ENCODE measurements around the gene C1orf21. TPM values are rescaled to one million over a fixed set of nuclear protein-coding genes. Genes with fewer than 3 reads are reported as not detected.

The C1orf21 gene
- total RNA-seq, 1 donor from 2014 or later, result 44.6 TPM

DNA sequence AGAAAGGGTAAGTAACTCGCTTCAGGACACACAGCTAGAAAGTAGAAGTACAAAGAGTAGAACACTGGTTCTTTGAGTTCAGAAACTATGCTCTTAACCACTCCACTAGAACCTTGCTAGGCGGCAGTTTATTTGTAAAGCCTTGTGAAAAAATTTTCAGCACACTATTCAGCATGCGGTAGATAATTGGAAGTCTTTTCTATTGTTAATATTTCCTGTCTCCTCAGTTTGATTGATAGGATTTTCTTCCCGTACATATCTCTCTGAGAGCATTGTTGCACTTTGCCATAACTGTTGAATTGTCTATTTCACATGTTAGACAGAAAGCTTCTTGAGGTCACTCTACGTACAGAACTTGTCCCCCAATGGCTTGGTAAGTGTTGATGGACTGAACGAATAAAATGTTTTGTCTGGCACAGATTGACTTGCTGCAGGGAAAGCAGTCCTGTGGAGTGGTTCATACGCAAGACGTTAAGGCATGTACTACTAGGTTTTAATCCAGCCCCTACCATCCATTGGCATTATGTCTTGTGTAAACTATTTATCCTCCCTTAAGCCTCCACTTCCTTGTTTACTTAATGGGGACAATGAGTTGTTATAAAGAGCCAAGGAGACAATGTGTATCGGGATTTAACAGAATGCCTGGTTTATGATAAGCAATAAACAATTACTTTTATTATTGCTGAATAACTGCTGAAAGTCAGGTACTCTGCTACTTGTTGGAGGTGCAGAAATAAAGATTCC lies 35.8 kb downstream of the C1orf21 start:
- no peak for DNase-seq (ENCODE audit: extremely low spot score, unreplicated experiment)
- Mint-ChIP-seq H3K4me3 (no peak overlapping the region), H3K27me3 (no peaks in the 10 kb centered on the region), H3K9me3 (peaks cover 5% of the 10 kb centered on the region), H3K36me3 (peaks cover 29% of the 10 kb centered on the region), H3K4me1 (ENCODE audit: unreplicated experiment) (peaks cover 47% of the 10 kb centered on the region), H3K27ac (no peak overlapping the region)
- TF ChIP-seq, protein P1, sequence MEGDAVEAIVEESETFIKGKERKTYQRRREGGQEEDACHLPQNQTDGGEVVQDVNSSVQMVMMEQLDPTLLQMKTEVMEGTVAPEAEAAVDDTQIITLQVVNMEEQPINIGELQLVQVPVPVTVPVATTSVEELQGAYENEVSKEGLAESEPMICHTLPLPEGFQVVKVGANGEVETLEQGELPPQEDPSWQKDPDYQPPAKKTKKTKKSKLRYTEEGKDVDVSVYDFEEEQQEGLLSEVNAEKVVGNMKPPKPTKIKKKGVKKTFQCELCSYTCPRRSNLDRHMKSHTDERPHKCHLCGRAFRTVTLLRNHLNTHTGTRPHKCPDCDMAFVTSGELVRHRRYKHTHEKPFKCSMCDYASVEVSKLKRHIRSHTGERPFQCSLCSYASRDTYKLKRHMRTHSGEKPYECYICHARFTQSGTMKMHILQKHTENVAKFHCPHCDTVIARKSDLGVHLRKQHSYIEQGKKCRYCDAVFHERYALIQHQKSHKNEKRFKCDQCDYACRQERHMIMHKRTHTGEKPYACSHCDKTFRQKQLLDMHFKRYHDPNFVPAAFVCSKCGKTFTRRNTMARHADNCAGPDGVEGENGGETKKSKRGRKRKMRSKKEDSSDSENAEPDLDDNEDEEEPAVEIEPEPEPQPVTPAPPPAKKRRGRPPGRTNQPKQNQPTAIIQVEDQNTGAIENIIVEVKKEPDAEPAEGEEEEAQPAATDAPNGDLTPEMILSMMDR (conservative IDR thresholded peaks at IDR 0.05), result no peak

DNA sequence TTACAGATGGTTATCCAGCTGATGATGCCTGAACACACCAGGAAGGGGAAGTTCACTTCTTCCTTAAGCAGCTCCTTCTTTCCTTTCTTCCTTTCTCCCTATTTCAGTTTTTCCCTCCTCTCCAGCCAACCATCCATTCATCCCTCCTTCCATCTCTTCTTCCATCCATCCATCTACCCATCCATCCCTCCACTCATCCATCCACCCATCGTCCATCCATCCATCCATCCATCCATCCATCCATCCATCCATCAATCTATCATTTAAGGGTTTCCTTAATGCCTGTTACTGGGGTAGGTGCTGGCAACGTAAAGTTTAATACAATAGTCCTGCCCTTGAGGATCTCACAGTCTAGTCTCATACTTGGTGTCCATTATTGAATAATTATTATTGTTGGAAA lies 36.8 kb downstream of the C1orf21 start:
- Mint-ChIP-seq H3K4me3 (no peak overlapping the region), H3K27ac (peak overlapping the region; percentile 30), H3K27me3 (no peaks in the 10 kb centered on the region), H3K9me3 (peaks cover 5% of the 10 kb centered on the region), H3K36me3 (peaks cover 25% of the 10 kb centered on the region), H3K4me1 (ENCODE audit: unreplicated experiment) (peaks cover 47% of the 10 kb centered on the region)
- TF ChIP-seq, protein P1 (conservative IDR thresholded peaks at IDR 0.05), result no peak
- no peak for DNase-seq (ENCODE audit: extremely low spot score, unreplicated experiment)

DNA sequence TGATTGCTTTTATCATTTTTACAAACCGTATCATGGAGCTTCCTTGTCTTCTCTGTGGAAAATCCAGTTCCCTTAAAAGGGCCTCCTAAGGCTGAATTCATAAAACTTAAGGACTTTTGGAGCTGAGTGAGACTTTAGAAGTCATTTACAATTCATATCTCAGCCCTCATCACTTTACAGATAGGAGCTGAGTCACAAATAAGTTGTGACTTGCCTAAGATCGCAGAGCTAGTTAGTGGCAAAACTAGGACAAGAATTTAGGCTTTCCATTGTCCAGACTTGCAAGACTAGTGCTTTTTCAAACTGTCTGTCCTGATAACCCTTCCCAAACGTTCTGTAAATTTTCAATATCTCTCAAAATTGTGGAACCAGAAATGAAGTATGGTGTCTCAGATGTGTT lies 37.3 kb downstream of the C1orf21 start:
- Mint-ChIP-seq H3K4me1 (ENCODE audit: unreplicated experiment) (peaks cover 42% of the 10 kb centered on the region), H3K27me3 (no peaks in the 10 kb centered on the region), H3K27ac (peak overlapping the region; percentile 30), H3K9me3 (peaks cover 5% of the 10 kb centered on the region), H3K36me3 (peaks cover 24% of the 10 kb centered on the region), H3K4me3 (no peak overlapping the region)
- TF ChIP-seq, protein P1 (conservative IDR thresholded peaks at IDR 0.05), result no peak
- DNase-seq (ENCODE audit: extremely low spot score, unreplicated experiment), result no peak

DNA sequence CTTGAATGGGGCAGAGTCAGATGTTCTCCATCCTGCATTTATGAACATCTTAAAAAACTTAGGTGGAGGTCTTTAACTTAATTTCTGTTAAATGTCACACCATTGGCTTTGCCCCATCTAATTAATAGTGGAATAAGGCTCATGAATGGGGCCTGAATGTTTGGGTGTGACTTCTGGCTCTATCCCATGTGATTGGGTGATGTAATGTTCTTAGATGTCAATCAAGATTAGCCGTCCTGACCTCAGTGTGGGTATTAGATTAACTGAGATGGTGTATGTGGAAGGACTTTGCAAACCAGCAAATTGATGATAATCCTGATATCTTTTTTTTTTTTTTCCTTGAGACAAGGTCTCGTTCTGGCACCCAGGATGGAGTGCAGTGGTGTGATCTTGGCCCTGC lies 38.1 kb downstream of the C1orf21 start:
- H3K4me3 Mint-ChIP-seq, result no peak overlapping the region
- H3K4me1 Mint-ChIP-seq (ENCODE audit: unreplicated experiment), result peaks cover 34% of the 10 kb centered on the region
- no peak for DNase-seq (ENCODE audit: extremely low spot score, unreplicated experiment)
- no peaks in the 10 kb centered on the region for H3K27me3 Mint-ChIP-seq
- TF ChIP-seq, protein P1 (conservative IDR thresholded peaks at IDR 0.05), result no peak
- H3K9me3 Mint-ChIP-seq, result peaks cover 5% of the 10 kb centered on the region
- peaks cover 18% of the 10 kb centered on the region for H3K36me3 Mint-ChIP-seq
- no peak overlapping the region for H3K27ac Mint-ChIP-seq

DNA sequence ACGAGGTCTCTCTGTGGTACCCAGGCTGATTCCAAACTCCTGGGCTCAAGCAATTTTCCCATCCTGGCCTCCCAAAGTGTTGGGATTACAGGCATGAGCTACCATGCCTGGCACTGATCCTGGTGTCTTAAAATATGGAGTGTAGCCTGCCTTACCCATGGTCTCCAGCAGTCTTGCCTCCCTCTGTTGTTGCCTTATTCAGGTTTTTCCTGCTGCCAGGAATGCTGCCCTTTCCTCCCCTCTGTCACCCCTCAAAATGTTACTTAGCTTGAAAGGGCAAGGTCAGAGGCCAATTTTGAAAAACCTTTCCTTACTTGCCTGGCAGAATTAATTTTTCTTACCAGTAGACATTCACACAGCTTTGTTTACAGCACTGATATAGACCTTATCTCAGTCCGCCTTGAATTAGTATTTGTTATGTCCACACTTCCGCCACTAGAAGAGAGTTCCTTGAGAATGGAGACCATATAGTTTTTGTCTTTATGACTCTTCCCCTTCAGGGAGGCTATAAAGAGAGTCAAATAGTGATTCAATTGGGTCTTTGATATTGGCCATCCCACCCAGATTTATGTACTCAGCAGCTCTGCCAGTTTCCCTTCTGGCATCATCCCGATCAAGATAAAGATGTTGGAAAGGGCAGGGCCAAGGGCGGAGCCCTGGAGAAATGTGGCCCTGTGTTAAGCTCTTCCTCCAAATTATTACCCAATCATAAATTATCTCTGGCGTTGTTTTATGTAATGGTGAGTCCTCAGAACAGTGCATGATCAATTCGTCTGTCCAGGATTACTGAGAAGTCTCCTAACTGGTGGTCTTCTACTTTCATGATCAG lies 38.8 kb downstream of the C1orf21 start:
- no peaks in the 10 kb centered on the region for H3K27me3 Mint-ChIP-seq
- peaks cover 17% of the 10 kb centered on the region for H3K36me3 Mint-ChIP-seq
- peaks cover 30% of the 10 kb centered on the region for H3K4me1 Mint-ChIP-seq (ENCODE audit: unreplicated experiment)
- TF ChIP-seq, protein P1 (conservative IDR thresholded peaks at IDR 0.05), result no peak
- peaks cover 5% of the 10 kb centered on the region for H3K9me3 Mint-ChIP-seq
- H3K4me3 Mint-ChIP-seq, result no peak overlapping the region
- no peak overlapping the region for H3K27ac Mint-ChIP-seq
- no peak for DNase-seq (ENCODE audit: extremely low spot score, unreplicated experiment)
